ENCODE measurements around the gene APOM.

The APOM gene

DNA sequence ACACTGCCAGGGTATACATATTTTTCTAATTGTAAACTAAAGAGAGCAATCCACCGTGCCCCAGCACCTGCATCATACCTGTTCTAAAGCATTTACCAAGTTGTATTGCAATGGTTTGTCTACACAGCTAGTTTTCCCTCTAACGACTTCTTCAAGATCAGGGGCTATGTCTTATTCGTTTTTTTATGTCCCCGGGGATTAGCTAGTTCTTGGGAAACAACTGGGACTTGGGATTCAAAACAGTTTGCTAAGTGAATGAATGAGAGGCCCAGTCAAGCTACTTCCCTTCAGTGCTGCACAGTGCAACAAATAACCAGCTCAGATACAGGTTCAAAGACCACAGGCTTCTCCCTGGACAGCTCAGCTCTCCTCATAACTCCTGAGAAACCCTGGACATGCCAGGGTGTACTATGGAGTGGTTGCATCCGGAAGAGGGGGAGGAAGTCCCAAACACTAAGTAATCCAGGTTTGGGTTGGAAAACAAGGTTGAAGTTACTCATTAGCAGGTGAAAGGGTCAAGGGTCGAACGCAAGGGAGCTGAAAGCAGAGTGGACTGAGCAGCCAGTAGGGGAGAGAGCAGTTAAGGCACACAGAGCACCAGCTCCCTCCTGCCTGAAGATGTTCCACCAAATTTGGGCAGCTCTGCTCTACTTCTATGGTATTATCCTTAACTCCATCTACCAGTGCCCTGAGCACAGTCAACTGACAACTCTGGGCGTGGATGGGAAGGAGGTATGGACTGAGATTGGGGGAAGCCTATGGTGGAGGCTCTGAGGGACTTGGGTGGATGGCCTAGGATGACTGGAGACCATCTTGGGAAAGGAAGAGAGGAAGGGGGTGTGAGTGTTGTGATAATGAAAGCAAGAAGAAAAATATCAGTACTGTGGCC is at the start of gene APOM:
TSS of gene APOM (plus strand) at position 546 of the 889 bp plus-strand sequence. CDS start at position 619, 73 bp downstream.
- DNase-seq (ENCODE audit: low read depth): no peak

DNA sequence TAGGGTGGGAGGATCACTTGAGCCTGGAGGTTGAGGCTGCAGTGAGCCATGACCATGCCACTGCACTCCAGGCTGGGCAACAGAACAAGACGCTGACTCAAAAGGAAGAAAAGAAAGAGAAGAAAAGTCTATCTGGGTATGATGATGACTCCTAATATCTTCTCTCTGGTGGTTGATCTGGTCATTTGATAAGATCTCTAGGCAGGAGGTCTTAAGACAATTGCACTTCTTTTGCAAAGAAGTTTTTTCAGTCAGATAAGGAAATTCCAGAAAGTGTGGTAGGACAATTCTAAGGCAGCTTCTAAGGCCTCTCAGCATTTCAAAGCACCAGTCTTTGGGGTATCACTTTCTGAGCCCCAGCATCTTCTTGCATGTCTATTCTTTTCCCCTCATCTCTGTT is 48.4 kb upstream of the APOM start:
- DNase-seq (ENCODE audit: low read depth): peak; percentile 21

DNA sequence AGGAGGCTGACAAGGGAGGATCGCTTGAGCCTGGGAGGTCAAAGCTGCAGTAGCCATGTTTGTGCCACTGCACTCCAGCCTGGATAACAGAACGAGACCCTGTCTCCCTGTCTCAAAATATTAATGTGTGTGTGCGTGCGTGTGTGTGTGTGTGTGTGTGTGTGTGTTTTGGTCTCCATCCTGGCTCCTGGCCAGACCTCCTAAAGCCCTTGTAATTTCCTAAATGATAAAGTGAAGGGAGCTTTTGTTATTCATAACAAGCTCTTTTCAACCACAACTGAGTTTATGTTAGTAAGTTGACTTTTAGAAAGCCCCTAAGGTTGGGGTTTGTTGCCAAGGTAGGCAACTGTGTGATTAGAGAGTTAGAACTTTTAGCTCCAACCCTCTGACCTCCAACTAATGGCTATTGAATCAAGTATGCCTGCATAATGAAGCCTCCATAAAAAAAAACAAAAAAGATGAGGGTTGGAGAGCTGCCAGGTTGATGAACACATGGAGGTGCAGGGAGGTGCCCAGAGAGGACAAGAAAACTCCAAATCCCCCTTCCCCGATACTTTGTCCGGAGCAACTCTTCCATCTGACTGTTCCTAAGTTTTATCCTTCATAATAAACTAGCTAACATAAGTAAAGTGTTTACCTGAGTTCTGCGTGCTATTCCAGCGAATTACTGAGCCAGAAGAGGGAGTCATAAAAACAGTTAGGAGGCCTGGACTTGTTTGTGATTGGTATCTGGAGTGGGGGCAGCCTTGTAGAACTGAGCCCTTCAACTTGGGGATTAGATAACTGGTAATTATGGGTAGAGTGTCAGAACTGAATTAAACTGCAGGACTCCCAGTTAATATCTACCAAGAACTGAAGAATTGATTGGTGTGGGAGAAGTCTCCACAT is 45.9 kb upstream of the APOM start:
- DNase-seq (ENCODE audit: low read depth): no peak

DNA sequence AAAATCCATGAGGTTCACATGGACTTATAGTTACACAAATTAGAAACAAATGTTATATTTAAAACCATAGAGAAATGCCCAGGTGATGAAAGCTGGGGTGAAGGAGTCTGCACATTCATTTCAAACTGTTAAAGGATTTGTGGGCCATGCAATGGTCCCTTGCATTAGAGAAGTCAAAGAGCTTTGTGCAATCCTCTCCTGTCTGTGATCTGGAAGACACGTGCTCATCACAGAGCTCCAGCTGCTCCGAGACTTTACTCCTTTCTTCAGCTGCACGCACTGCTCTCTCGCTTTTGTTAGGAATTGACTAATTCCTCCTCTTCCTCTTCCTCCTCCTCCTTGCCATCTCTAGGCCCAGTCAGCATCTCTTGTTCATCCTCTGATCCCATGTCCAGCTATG is 44.7 kb upstream of the APOM start:
- DNase-seq (ENCODE audit: low read depth): no peak

DNA sequence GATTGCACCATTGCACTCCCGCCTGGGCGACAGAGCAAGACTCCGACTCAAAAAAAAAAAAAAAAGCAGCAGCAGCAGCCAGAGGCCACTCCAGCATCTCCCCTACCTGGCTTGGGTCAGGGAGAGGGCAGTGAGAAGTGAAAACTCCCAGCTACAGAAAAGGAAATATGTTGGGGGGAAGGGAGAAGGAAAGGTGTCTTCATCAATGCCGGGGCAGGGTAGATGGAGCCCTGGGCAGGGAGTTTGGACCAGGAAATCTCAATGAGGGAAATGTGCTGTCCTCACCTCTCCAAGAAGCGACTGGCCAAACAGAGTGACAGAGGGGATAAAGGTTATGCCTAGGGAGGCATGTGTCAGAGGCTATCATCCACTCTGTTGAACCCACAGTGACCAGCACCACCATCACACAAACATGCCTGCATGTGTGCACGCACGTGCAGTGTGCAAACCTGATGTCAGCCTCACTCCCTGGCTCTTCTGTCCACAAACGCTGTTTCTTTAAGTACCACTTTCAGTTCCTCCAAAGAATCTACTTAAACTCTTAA is 41.5 kb upstream of the APOM start:
- DNase-seq (ENCODE audit: low read depth): no peak

DNA sequence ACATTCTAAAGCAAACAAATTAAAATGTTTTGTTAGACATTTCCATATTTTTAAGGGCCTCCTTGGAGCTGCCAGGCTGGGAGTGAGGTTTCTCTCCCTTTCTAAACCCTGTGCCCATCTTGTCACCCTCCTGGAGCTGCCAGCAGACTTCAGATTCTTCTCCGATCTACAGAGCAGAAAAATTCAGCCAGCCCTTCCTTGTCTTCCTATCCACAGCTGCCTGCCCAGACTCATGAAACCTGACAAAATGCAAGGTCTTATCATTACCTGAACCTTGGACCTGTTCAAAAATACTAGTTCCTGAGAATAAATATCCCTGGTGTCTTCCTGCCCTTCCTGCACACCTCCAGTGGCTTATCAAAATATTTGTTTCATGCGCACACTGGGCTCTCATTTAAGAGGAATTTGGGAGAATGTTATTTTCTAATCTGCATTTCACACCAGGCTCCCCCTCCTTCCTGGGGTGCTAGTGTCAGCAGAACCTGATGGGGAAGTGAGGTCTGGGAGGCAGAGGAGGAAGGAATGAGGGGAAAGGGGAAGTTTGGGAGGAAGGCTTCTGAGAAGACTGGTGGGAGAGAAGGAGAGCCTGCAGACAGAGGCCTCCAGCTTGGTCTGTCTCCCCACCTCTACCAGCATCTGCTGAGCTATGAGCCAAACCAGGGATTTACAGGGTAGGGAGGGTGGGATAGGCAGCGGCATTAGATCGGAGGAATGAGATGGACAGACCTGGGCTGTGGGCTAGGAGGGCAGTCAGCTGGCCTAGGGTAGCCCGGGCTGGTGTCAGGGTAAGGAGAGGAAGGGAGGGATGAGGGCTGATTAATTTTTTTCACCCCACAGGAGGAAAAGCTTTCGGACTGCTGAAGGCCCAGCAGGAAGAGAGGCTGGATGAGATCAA is 40.8 kb upstream of the APOM start, which contains the start of gene AIF1:
TSS of gene AIF1 (plus strand) at position 551 of the 895 bp plus-strand sequence. CDS start at position 647, 96 bp downstream.
- no peak for DNase-seq (ENCODE audit: low read depth)

DNA sequence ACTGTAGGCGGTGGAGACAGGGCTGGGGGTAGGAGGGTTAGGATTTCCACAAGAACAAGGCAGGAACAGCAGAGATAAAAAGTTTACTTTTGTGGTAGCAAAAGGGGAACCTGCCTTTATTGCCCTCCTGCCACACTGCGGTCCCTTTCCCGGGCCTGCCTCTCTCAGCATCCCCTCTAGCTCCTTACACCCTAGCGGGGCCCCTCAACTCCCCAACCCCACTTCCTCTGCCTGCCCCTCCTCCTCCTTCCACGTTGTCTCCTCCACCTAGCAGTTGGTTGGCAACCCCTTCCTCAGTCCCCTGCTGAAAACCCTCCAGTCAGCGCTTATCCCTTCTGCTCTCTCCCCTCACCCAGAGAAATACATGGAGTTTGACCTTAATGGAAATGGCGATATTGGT is 39.9 kb upstream of the APOM start:
- DNase-seq (ENCODE audit: low read depth): no peak

DNA sequence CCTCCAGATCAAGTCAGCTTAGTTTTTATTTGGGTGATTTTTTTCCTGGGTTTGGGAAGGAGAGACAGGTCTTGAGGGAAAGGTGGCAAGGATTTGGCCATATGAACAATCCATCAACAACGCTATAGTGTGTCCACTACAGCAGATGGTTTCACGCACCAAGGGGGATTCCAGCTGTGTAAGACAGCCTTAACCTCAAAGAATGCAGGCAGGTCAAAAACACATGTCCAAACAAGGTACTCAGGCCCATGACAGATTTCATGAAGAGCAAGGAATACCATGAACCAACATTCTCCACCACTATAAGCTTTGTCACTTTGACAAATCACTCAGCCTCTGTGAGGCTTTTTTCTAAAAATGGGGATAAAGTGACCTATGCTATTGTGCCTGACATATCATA is 38.7 kb upstream of the APOM start:
- DNase-seq (ENCODE audit: low read depth): no peak

DNA sequence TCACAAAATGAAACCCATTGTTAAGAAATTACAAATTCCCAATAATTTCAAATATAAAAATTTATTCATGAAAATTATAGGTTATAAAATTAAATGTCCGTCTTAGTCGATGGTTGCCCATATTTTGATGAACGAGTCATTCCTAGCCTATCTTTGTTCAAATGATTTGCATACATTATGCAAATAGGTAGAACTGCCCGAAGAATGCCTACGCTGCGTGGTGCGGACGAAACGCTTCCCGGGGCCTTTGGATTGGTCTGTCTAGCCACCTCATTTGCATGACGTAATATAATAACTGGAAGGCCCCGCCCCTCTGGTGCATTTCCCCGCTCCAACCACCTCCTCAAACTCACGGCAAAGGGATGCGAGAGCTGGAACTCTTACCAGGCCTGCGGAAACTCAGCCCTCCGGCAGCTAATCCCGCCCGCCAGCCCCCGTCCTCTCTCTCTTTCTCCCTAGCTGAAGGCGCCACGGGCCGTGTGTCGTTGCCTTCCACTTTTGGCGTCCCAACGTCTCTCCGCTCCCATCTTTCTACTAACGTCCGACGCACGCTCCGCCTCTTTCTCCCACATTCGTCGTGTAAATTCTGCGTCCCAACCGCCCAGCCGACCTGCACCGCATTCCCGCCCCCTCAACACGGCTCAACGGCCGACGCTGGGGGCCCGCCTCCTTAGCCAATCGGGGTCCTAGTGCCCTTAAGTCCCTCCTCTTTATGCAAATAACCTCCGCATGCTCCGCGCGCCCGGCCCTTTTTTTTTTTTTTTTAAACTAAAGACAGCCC is 35.7 kb upstream of the APOM start:
- peak; percentile 100 for DNase-seq (ENCODE audit: low read depth)

DNA sequence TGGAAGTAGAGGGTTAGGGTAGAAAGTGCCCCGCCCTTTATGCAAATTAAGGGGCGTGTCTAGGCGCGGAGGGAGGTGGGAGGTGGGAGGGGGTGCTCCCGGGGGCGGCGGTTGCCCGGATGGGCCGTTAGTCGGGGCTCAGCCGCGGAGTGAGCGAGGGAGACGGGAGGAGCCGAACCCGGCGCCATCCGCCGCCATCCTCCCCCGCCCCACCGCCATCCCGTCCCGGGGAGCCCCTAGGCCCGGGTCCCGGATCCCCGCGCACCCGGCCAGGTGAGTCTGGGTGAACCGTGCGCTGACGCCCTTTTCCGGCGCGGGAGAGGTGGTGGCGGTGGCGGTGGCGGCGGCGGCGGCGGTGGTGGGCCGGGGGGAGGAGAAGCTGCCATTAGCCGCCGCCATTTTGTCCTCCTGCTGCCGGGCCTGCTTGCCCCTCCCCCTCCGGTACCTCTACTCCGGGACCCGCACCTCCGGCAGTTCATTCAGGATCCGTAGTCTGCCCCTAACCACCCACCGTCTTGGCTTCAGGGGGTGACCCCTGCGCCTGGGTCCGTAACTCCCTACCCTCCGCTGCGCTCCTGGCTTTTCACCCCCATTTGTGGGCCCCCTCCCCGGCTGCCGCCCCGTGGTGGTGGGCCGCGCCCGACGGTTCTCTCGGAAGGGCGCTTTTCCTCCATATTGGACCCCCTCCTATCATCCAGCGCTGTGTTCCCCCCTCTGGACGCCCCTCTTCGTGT is 34.9 kb upstream of the APOM start, which contains the start of gene PRRC2A:
TSS of gene PRRC2A (plus strand) at position 130 of the 734 bp plus-strand sequence. CDS start 2,075 bp downstream, outside the sequence.
- no peak for DNase-seq (ENCODE audit: low read depth)

DNA sequence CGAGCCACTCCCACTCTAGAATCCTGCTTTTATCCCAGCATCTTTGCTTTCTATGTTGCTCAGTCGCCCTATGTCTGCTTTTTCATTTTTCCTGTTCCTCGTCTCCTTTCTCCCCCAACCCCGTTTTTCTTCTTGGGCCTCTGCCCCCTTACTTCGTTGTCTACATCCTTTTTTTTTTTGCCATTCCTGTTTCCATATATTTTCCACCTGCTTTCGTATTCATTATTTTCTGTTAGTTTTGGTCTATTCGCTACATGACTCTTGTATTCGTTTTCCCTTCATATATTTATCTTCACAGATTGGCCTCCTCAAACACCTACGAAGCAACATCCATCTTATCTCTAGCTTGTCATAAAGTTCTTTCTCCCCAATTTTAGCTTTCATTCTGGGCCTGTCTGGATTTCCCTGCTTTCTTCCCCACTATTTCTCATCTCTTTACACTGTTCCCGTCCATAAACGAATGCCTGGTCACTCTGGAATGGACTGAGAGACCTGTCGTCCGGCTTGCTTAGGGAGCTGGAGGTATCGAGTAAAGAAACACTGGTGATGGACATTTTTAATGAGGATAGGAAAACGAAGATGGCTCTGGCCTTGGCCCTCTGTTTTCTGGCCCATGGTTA is 34.3 kb upstream of the APOM start:
- no peak for DNase-seq (ENCODE audit: low read depth)

DNA sequence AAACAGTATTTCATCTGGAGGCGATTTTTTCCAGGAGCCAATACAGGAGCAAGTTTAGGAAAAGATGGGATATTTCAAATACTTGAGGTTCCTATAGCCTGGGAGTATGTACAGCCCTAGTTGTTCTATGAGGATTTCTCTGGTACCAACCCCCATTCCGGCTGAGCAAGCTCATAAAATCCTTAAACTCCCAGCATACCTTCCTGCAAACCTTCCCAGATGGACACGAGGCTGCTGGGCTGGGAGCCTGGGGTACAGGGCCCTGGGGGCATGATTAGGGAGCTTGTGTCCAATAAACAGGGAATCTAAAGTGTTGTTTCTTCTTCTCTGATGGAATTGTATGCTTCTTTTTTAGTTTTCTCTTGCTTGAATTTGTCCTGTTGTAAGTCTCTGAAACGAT is 33.7 kb upstream of the APOM start:
- peak; percentile 75 for DNase-seq (ENCODE audit: low read depth)

DNA sequence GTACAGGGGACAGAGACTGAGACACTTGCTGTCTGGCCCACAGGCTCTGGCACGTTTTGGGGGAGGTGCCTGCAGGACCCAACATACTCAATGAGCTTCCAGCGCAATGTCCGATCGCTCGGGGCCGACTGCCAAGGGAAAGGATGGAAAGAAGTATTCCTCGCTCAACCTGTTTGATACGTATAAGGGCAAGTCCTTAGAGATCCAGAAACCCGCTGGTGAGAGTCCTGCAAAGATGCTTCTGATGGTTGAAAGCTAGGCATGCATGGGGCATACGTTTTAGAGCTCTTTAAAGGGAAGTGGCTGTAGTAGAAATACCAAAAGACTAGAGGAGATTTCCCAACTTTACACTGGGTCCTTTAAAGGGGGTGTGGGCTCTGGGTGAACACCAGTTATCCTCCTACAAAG is 33.0 kb upstream of the APOM start:
- DNase-seq (ENCODE audit: low read depth): no peak

DNA sequence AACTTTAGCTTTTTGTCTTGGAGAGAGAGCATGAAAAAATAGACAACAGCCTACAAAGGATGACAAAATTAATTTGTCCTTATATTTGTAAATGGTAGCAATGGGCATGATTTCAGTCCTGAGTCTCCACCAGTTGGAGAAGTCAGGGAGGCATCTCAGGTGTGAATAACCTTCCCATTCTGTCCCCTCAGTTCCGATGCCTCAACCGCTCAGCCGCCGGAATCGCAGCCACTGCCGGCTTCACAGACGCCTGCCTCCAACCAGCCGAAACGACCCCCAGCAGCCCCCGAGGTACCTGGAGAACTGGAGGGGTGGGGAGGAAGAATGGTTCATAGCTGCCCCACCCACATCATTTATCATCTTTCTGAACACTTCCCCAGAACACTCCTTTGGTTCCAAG is 31.6 kb upstream of the APOM start:
- no peak for DNase-seq (ENCODE audit: low read depth)

DNA sequence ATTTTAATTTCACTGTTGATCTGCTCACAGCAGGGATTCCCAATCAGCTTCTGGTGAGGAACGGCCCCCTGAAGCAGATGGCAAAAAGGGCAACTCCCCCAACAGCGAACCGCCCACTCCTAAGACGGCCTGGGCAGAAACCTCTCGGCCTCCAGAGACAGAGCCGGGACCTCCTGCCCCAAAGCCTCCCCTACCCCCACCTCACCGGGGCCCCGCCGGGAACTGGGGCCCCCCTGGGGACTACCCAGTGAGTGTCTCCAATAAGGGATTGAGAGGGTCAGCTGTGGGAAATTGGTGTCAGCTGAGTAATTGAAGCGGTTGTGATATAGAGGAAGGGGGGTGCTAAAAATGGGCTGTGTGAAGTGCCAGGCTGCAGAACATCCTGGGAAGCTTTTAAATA is 28.7 kb upstream of the APOM start:
- no peak for DNase-seq (ENCODE audit: low read depth)

DNA sequence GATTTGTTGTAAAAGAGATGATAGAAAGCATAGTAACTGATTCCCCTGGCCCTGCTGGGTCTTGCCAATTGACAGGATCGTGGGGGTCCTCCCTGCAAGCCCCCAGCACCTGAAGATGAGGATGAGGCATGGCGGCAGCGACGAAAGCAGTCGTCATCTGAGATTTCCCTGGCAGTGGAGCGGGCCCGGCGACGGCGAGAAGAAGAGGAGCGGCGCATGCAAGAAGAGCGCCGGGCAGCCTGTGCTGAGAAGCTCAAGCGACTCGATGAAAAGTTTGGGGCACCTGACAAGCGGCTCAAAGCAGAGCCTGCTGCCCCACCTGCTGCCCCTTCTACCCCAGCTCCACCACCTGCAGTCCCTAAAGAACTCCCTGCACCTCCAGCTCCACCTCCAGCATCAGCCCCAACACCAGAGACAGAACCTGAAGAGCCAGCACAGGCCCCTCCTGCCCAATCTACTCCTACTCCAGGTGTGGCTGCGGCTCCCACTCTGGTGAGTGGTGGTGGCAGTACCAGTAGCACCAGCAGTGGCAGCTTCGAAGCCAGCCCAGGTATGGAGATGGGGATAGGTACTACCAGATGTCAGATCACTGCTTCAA is 27.9 kb upstream of the APOM start:
- DNase-seq (ENCODE audit: low read depth): no peak

DNA sequence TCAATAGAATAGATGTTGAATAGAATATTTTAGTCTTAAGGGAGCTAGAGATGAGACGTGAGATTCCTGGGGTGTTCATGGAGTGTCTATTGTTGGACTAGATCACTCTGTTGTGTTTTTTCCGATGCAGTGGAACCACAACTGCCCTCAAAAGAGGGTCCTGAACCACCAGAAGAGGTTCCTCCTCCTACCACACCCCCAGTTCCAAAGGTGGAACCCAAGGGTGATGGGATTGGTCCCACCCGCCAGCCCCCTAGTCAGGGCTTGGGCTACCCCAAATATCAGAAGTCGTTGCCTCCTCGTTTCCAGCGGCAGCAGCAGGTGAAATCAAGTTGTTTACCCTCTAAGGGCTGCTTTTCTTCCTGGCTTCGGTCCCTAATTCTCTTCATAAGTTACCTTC is 26.7 kb upstream of the APOM start:
- DNase-seq (ENCODE audit: low read depth): no peak

DNA sequence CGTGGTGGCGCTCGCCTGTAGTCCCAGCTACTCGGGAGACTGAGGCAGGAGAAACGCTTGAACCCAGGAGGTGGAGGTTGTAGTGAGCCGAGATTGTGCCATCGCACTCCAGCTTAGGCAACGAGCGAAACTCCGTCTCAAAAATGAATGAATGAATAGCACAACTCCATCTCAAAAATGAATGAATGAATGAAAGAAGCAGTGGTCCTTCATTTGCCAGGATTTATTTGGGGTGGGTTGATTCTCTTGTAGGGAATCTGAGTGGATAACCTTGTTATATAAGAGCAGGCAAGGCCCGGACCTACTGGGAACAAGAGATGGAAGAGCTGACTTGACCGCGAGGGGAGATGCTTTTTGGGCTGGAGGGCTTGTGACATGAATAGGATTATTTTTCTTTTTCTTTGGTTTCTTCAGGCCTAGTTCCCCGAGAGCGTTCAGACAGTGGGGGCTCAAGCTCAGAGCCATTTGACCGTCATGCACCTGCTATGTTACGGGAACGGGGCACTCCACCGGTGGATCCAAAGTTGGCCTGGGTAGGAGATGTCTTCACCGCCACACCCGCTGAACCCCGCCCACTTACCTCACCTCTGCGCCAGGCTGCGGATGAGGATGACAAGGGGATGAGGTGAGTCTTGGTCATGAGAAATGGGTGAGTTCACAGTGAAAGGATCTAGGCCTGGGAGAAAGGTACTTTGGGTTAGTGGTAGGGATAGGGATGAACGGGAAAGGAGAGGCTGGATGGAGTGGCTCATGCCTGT is 25.3 kb upstream of the APOM start:
- DNase-seq (ENCODE audit: low read depth): no peak

All from EH (cell line).